Measurements from ENCODE around the gene TULP4. TPM values are rescaled to one million over a fixed set of nuclear protein-coding genes. Genes with fewer than 3 reads are reported as not detected.

Gene TULP4
- total RNA-seq, 1 experiment from 2014 or later: 64.6 TPM

DNA sequence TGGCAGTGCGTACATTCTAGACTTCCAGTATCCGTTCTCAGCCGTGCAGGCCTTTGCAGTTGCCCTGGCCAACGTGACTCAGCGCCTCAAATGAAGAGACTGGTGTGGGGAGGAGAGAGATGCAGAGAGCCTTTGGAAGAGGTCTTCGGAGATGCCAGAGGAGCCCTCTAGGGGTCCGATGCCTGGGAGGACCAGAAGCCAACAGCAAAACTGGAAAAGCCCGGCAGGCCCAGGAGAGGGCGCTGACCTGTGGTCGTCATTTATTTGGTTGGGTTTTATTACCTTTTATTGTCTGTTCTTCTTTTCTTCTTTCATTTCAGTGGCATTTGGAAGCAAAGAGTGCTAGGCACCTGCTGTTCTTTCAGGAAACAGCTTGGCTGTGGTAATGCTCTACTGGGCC, 194.3 kb downstream of the TULP4 start:
- Histone ChIP-seq H3K27ac (ENCODE audit: insufficient read length, low read depth, low read length) (no peak overlapping the region), H2BK120ac (ENCODE audit: low read depth, low read length, poor library complexity, severe bottlenecking) (no peak overlapping the region), H2BK15ac (ENCODE audit: low read depth, low read length) (no peak overlapping the region), H3K23me2 (ENCODE audit: insufficient read length, low read depth, low read length, poor library complexity, severe bottlenecking) (no peaks in the 10 kb centered on the region), H3K18ac (ENCODE audit: insufficient read length, low read depth, low read length) (peak overlapping the region; percentile 40), H3K4ac (ENCODE audit: low read depth, low read length) (no peak overlapping the region), H3K23ac (ENCODE audit: insufficient read length, low read depth, low read length) (no peak overlapping the region), H4K8ac (replicated peaks; ENCODE audit: insufficient read length, low read depth, low read length) (no peak overlapping the region), H2BK5ac (ENCODE audit: insufficient read length, low read length) (no peak overlapping the region), H2AK5ac (ENCODE audit: insufficient read length, low read length) (no peak overlapping the region), H2AFZ (ENCODE audit: low read length) (no peak overlapping the region), H4K5ac (ENCODE audit: insufficient read length, low read depth, low read length) (no peak overlapping the region), H3K79me1 (ENCODE audit: insufficient read depth, low read depth, low read length, poor library complexity, severe bottlenecking) (no peaks in the 10 kb centered on the region), H3K27me3 (ENCODE audit: insufficient read depth, low read length) (no peaks in the 10 kb centered on the region), H3K79me2 (ENCODE audit: insufficient read depth, low read length) (peaks cover 2% of the 10 kb centered on the region; the same call in 1 of the 2 replicates), H2BK12ac (ENCODE audit: insufficient read length, low read depth, low read length) (no peak overlapping the region), H3K56ac (ENCODE audit: insufficient read length, low read depth, low read length) (no peak overlapping the region), H3K14ac (ENCODE audit: insufficient read depth, low read length) (peak overlapping the region; percentile 18; the same call in 1 of the 2 replicates), H4K91ac (ENCODE audit: insufficient read length, low read depth, low read length) (no peak overlapping the region), H3K9me3 (ENCODE audit: control insufficient read depth, low read depth, low read length) (no peaks in the 10 kb centered on the region), H2BK20ac (ENCODE audit: low read depth, low read length, poor library complexity, severe bottlenecking) (no peak overlapping the region), H3T11ph (ENCODE audit: low read length) (no peak overlapping the region), H3K4me1 (ENCODE audit: insufficient read depth, low read length) (no peaks in the 10 kb centered on the region), H4K20me1 (ENCODE audit: control insufficient read depth, insufficient read depth, insufficient read length) (no peaks in the 10 kb centered on the region), H3K9ac (ENCODE audit: extremely low read depth, insufficient read length, low read length) (no peak overlapping the region), H3K4me2 (ENCODE audit: insufficient read depth, insufficient read length, low read length) (no peak overlapping the region)
- Mint-ChIP-seq H3K27ac (peak overlapping the region in 1 of 3 experiments; percentile 94; a peak in 2 of 7 replicates), H3K4me3 (no peak overlapping the region), H3K4me1 (peaks cover 3% of the 10 kb centered on the region in 2 experiments), H3K9me3 (no peaks in the 10 kb centered on the region), H3K27me3 (ENCODE audit: low read depth) (no peaks in the 10 kb centered on the region), H3K36me3 (ENCODE audit: insufficient read depth in 1 of 3, low read depth in 3 of 3) (peaks cover 5 to 36% (median 16%) of the 10 kb centered on the region in 3 experiments; a peak in 6 of 7 replicates)
- peak; percentile 91 for DNase-seq
- TF ChIP-seq CTCF (conservative IDR thresholded peaks at IDR 0.05): peak; percentile 97
- WGBS (ENCODE audit: extremely low coverage, insufficient read length, low lambda C conversion rate): no CpG with 5 or more reads among the region's 10 CpGs

All from H9 (cell line).